Measurements from ENCODE around the gene NOTCH3.

DNA sequence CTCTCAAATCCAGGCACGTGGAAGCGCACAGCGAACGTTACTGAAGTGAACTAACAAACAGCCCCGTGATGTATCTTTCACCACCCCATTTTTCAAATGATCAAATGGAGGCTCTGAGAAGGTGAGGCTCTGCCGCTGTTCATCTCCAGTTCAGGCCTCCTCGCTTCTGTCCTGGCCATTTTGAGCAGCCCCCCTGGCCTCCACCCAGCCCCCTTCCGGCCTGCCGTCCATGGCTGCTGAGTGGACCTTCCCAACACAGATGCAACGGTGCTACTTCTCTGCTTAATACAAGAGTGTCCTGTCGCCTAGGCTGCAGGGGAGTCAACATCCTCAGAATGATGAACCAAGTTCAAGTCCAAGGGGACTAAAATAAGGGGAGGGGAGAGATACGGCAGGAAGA, 83.9 kb downstream of the NOTCH3 start:
- TF ChIP-seq, protein P1, sequence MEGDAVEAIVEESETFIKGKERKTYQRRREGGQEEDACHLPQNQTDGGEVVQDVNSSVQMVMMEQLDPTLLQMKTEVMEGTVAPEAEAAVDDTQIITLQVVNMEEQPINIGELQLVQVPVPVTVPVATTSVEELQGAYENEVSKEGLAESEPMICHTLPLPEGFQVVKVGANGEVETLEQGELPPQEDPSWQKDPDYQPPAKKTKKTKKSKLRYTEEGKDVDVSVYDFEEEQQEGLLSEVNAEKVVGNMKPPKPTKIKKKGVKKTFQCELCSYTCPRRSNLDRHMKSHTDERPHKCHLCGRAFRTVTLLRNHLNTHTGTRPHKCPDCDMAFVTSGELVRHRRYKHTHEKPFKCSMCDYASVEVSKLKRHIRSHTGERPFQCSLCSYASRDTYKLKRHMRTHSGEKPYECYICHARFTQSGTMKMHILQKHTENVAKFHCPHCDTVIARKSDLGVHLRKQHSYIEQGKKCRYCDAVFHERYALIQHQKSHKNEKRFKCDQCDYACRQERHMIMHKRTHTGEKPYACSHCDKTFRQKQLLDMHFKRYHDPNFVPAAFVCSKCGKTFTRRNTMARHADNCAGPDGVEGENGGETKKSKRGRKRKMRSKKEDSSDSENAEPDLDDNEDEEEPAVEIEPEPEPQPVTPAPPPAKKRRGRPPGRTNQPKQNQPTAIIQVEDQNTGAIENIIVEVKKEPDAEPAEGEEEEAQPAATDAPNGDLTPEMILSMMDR (IDR thresholded peaks at IDR 0.05; ENCODE audit: low read length): no peak
- no peak for TF ChIP-seq EZH2 (IDR thresholded peaks at IDR 0.05; ENCODE audit: borderline replicate concordance, low read length)
